Testis (tissue), 2 donors: Measurements from ENCODE around the gene DHX40.

Experiments
- POLR2A ChIP-seq: fragments of 450-650 bp; IDR thresholded peaks from one replicate; pipeline ENCODE4 v1.6.1; 2017; ENCODE audit warnings: antibody characterized with exemption, mild to moderate bottlenecking, moderate library complexity
- TF ChIP-seq, protein P1 (sequence below), 3 experiments: fragments of 450-650 bp in 2 of 3; fragments of 200-600 bp in 1 of 3; sonication (generic) in 1 of 3; IDR thresholded peaks; one replicate each; pipeline ENCODE4 v1.5.1; 2016 to 2019; ENCODE audit warnings: antibody characterized with exemption in 3 of 3, mild to moderate bottlenecking in 2 of 3, moderate library complexity in 1 of 3

DNA sequence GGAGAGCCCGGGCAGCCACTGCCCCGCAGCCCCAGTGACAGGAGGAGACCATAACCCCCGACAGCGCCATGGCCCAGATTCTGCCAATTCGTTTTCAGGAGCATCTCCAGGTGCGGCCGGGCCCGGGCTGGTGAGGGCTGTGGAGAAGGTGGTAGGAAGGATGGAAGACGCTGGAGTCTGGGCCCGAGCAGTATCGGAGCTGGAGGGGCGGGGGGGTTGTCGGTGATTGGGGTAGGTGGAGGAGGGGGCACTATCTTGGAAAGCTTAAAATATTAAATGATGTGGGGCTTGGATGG is 54.6 kb downstream of the DHX40 start:
- TF ChIP-seq, protein P1, sequence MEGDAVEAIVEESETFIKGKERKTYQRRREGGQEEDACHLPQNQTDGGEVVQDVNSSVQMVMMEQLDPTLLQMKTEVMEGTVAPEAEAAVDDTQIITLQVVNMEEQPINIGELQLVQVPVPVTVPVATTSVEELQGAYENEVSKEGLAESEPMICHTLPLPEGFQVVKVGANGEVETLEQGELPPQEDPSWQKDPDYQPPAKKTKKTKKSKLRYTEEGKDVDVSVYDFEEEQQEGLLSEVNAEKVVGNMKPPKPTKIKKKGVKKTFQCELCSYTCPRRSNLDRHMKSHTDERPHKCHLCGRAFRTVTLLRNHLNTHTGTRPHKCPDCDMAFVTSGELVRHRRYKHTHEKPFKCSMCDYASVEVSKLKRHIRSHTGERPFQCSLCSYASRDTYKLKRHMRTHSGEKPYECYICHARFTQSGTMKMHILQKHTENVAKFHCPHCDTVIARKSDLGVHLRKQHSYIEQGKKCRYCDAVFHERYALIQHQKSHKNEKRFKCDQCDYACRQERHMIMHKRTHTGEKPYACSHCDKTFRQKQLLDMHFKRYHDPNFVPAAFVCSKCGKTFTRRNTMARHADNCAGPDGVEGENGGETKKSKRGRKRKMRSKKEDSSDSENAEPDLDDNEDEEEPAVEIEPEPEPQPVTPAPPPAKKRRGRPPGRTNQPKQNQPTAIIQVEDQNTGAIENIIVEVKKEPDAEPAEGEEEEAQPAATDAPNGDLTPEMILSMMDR (IDR thresholded peaks at IDR 0.05), result no peak
- no peak for TF ChIP-seq POLR2A
